ENCODE results near the gene LBP. TPM values are rescaled to one million over a fixed set of nuclear protein-coding genes. Genes with fewer than 3 reads are reported as not detected.

The LBP gene
- total and polyA plus RNA-seq, 2 of the 13 experiments (the other 11 are each of a cell fraction or from before 2014, with no cell fraction given) = 0.07 to 0.20 TPM

DNA sequence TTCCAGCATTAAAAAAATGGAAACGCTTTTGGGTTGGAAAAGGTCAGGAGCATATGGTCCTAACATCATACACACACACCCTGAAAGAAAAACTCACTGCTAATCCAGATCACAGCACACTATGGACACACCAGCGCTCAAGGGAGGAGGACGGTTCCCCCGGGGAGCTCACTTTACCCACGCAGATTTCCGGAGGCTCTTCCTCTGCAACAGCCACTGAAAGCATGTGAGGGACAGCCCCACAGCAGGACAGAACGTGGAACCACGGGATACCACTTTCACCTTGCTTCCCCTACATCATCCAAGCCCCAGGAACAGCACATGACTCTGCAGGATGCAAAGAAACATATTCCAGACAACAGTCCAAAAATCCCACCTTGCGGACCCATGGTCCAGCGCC lies 75.6 kb downstream of the LBP start:
- H2AFZ ChIP-seq (ENCODE audit: low read length) = no peak overlapping the region
- H4K20me1 ChIP-seq (ENCODE audit: insufficient read depth, low read length) = peaks cover 46% of the 10 kb centered on the region
- no peak overlapping the region for H3K9ac ChIP-seq (ENCODE audit: insufficient read depth, low read depth, low read length)
- 0 out of 2 replicates have a peak, but pooled peaks cover 9% of the 10 kb centered on the region for H3K4me1 ChIP-seq (ENCODE audit: insufficient read depth, low read length)
- in situ Hi-C loops (cut with HindIII; ENCODE audit: extremely low pct_ligation_motif_present, low pct_unique_long_range_greater_than_20kb) = loop anchor here (25.0 kb wide), 1 partner anchor 360 kb away; no protein-coding TSS in a partner anchor
- 97% methylated on average over 10 of the region's 10 CpGs for WGBS (ENCODE audit: low lambda C conversion rate)
- no peak overlapping the region for H3K4me3 ChIP-seq (replicated peaks in 1 of 3; ENCODE audit: insufficient read depth in 1 of 3, low read depth in 2 of 3, low read length in 3 of 3)
- TF ChIP-seq RBM22 (optimal IDR thresholded peaks at IDR 0.05; ENCODE audit: low read length) = peak; percentile 64
- 0 out of 2 replicates have a peak, but pooled peaks have one; percentile 16 for TF ChIP-seq RBFOX2 (IDR thresholded peaks at IDR 0.05; ENCODE audit: low read depth, low read length)
- no peak for TF ChIP-seq KDM1A (CRISPR knock-in tag; IDR thresholded peaks at IDR 0.05)
- no peak for TF ChIP-seq SRSF1 (optimal IDR thresholded peaks at IDR 0.05; ENCODE audit: low read depth, low read length)
- TF ChIP-seq, protein P1, sequence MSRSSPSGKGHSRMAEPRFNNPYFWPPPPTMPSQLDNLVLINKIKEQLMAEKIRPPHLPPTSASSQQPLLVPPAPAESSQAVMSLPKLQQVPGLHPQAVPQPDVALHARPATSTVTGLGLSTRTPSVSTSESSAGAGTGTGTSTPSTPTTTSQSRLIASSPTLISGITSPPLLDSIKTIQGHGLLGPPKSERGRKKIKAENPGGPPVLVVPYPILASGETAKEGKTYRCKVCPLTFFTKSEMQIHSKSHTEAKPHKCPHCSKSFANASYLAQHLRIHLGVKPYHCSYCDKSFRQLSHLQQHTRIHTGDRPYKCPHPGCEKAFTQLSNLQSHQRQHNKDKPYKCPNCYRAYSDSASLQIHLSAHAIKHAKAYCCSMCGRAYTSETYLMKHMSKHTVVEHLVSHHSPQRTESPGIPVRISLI (CRISPR knock-in tag; IDR thresholded peaks at IDR 0.05; ENCODE audit: borderline replicate concordance) = no peak
- TF ChIP-seq POLR2A (IDR thresholded peaks at IDR 0.05; ENCODE audit: insufficient read depth in 1 of 2, low read depth in 2 of 2, low read length in 2 of 2) = peak; percentile 19 to 35; a peak in 2 of 4 replicates
- H3K36me3 ChIP-seq (replicated peaks in 1 of 2; ENCODE audit: control insufficient read depth in 1 of 2, insufficient read depth in 2 of 2, low read length in 2 of 2) = peaks cover 75 to 87% of the 10 kb centered on the region in 2 experiments
- H3K9me3 ChIP-seq (ENCODE audit: low read length) = no peaks in the 10 kb centered on the region
- intact Hi-C loops (cut with micrococcal nuclease; ENCODE audit: unreplicated experiment) = loop anchor here (5.0 kb wide), 1 partner anchor 1835 kb away; no protein-coding TSS in a partner anchor
- ChIA-PET CTCF (ENCODE audit: low intra/inter-chr PET ratio, low total read pairs) (no interaction called here), POLR2A (interaction anchor here (1.3 kb wide), 1 partner anchor 24 kb away, joined by 4 read pairs; no protein-coding TSS in a partner anchor)
- ATAC-seq (no peak), FAIRE-seq (no peak), DNase-seq (ENCODE audit: low spot score) (no peak)
- H3K79me2 ChIP-seq (ENCODE audit: insufficient read depth, low read length) = peaks cover 29% of the 10 kb centered on the region
- no peak overlapping the region for H3K27ac ChIP-seq (ENCODE audit: extremely low read length, insufficient read depth, low read length)
- no TSS peak for BruUV-seq (replicated peaks)
- no peaks in the 10 kb centered on the region for H3K27me3 ChIP-seq (ENCODE audit: control insufficient read depth in 1 of 2, insufficient read depth in 2 of 2, low read length in 2 of 2)
- no peak overlapping the region for H3K4me2 ChIP-seq (ENCODE audit: low read depth, low read length)

GRCh38 chr20:38423541-38423940 lies 77.3 kb downstream of the LBP start:
- in situ Hi-C loops (cut with HindIII; ENCODE audit: extremely low pct_ligation_motif_present, low pct_unique_long_range_greater_than_20kb) = loop anchor here (25.0 kb wide), 1 partner anchor 361 kb away; no protein-coding TSS in a partner anchor
- Histone ChIP-seq H2AFZ (ENCODE audit: low read length) (no peak overlapping the region), H3K4me2 (ENCODE audit: low read depth, low read length) (no peak overlapping the region), H3K36me3 (replicated peaks in 1 of 2; ENCODE audit: control insufficient read depth in 1 of 2, insufficient read depth in 2 of 2, low read length in 2 of 2) (peaks cover 88 to 99% of the 10 kb centered on the region in 2 experiments), H4K20me1 (ENCODE audit: insufficient read depth, low read length) (peaks cover 63% of the 10 kb centered on the region), H3K79me2 (ENCODE audit: insufficient read depth, low read length) (peaks cover 45% of the 10 kb centered on the region), H3K27me3 (ENCODE audit: control insufficient read depth in 1 of 2, insufficient read depth in 2 of 2, low read length in 2 of 2) (no peaks in the 10 kb centered on the region), H3K4me1 (ENCODE audit: insufficient read depth, low read length) (peaks cover 10% of the 10 kb centered on the region; the same call in 1 of the 2 replicates), H3K9ac (ENCODE audit: insufficient read depth, low read depth, low read length) (no peak overlapping the region), H3K27ac (ENCODE audit: extremely low read length, insufficient read depth, low read length) (no peak overlapping the region), H3K4me3 (replicated peaks in 1 of 3; ENCODE audit: insufficient read depth in 1 of 3, low read depth in 2 of 3, low read length in 3 of 3) (no peak overlapping the region), H3K9me3 (ENCODE audit: low read length) (no peaks in the 10 kb centered on the region)
- ChIA-PET POLR2A (interaction anchor here (0.7 to 5.2 kb wide), 3 partner anchors 11 to 80 kb away, joined by 3 to 48 read pairs (median 7); partner anchors contain the start of gene SNHG17), CTCF (ENCODE audit: low intra/inter-chr PET ratio, low total read pairs) (no interaction called here)
- WGBS (ENCODE audit: low lambda C conversion rate) = 91% methylated on average over 4 of the region's 4 CpGs
- BruUV-seq (replicated peaks) = no TSS peak
- intact Hi-C loops (cut with micrococcal nuclease; ENCODE audit: unreplicated experiment) = loop anchor here (5.0 kb wide), 1 partner anchor 1836 kb away; no protein-coding TSS in a partner anchor
- DNase-seq (ENCODE audit: low spot score) (no peak), FAIRE-seq (no peak), ATAC-seq (no peak)
- TF ChIP-seq ZBTB7A (CRISPR knock-in tag; IDR thresholded peaks at IDR 0.05) (no peak), RBM22 (optimal IDR thresholded peaks at IDR 0.05; ENCODE audit: low read length) (peak; percentile 79), ZNF513 (CRISPR knock-in tag; conservative IDR thresholded peaks at IDR 0.05) (no peak), RBFOX2 (IDR thresholded peaks at IDR 0.05; ENCODE audit: low read depth, low read length) (peak; percentile 65)
